Heart right ventricle (tissue), 16 donors: ENCODE results near the gene SLX9. TPM values are rescaled to one million over a fixed set of nuclear protein-coding genes. Genes with fewer than 3 reads are reported as not detected.

Source experiments
- ATAC-seq, 8 donors: fragments of 200-7000 bp; cut with Tn5 transposase; one replicate each; pipeline ENCODE4 v1.9.1; 2020; ENCODE audit warnings: mild to moderate bottlenecking in 8 of 8, moderate library complexity in 8 of 8, moderate number of reproducible peaks in 1 of 8
- DNase-seq, 2 donors: peaks; one replicate each; pipeline ENCODE4 v3.0.0-alpha.2; 2020
- H3K27ac ChIP-seq, 10 donors: fragments of 200-600 bp; sonication (generic) in 2 of 10; one replicate each; pipeline versions ENCODE4 v1.5.0 to v1.8.0; 2020 to 2022; ENCODE audit warnings: mild to moderate bottlenecking in 3 of 10
- H3K27me3 ChIP-seq, 7 donors: fragments of 200-600 bp; one replicate each; pipeline ENCODE4 v1.8.0; 2021 to 2022; ENCODE audit warnings: mild to moderate bottlenecking in 2 of 7
- H3K36me3 ChIP-seq, 9 donors: fragments of 200-600 bp; sonication (generic) in 1 of 9; one replicate each; pipeline versions ENCODE4 v1.5.0 to v1.8.0; 2020 to 2022; ENCODE audit warnings: mild to moderate bottlenecking in 2 of 9
- H3K4me1 ChIP-seq, 9 donors: fragments of 200-600 bp; sonication (generic) in 1 of 9; one replicate each; pipeline versions ENCODE4 v1.5.0 to v1.8.0; 2020 to 2022; ENCODE audit warnings: mild to moderate bottlenecking in 4 of 9
- H3K4me3 ChIP-seq, 10 donors: fragments of 200-600 bp; sonication (generic) in 2 of 10; one replicate each; pipeline versions ENCODE4 v1.5.0 to v1.8.0; 2020 to 2022; ENCODE audit warnings: mild to moderate bottlenecking in 7 of 10, moderate library complexity in 2 of 10
- H3K9me3 ChIP-seq, 11 donors: fragments of 200-600 bp in 10 of 11; sonication (generic) in 2 of 11; one replicate each; pipeline versions ENCODE4 v1.5.0 to v1.8.0; 2013 to 2022; ENCODE audit warnings: mild to moderate bottlenecking in 2 of 11, control low read depth in 1 of 11, moderate library complexity in 1 of 11
- WGBS, 2 donors: extraction: QIAGEN DNeasy Blood & Tissue Kit; methylation state at CpG; one replicate each; pipeline ENCODE4 v1.1.7; 2013; ENCODE audit warnings: inconsistent platforms in 1 of 2; 5-methylcytosine and 5-hydroxymethylcytosine counted together
- intact Hi-C, 10 donors: fragments of 100-400 bp; cut with DNase I; formaldehyde crosslinking; loops; one replicate each; pipeline versions ENCODE4 v1.11.1 to v1.14.2; 2022
- polyA plus RNA-seq, 2 donors: library from polyadenylated mRNA; stranded (reverse); fragments of 200-250 nt; gene quantifications; one replicate each; pipeline ENCODE4 v1.2.3, GENCODE V29; 2013
- total RNA-seq, 10 donors: library from RNA; stranded (reverse); fragmentation: NEBNext Ultra II Directional in 3 of 10; extraction: Animal tissue kit (Norgen Biotek cat#: 25700) in 3 of 10; gene quantifications; one replicate each; pipeline versions ENCODE4 v1.2.1 to v1.2.4, GENCODE V29; 2021 to 2023
- TF ChIP-seq, protein P1 (sequence below), 9 donors: fragments of 200-600 bp; sonication (generic) in 2 of 9; IDR thresholded peaks; one replicate each; pipeline versions ENCODE4 v1.5.0 to v1.8.0; 2021 to 2022; ENCODE audit warnings: antibody characterized with exemption in 9 of 9, mild to moderate bottlenecking in 5 of 9, moderate library complexity in 1 of 9
- donor health status: Arrhythmogenic right ventricular cardiomyopathy.
- donor health status: ischemic (EF 13 %, LVEDD 7.1; RV severe dilation, severe dysfunction).
- donor health status: healthy with polysubstance abuse.
- donor health status: DM: no; HTN: yes; CAD: no.
- donor health status: DM: no; HTN: no; CAD: no.
- donor health status: ischemic (EF 25% LVEDD 6.9; RV normal size, moderate dysfunction).
- donor health status: ischemic (EF 25% LVEDD 5.7; RV mildly dilated, moderate dysfunction).
- donor health status: healthy.
- donor health status: DM: yes; HTN: yes; CAD: no.
- donor health status: Ischemic cardiomyopathy.
- donor health status: ischemic (EF 35%, LVEDD 5.7; RV mildly dilated, moderate dysfunction).
- donor health status: nonischemic (EF 11% LVEDD 7.7; RV severe dilation, severe dysfunction).
- donor health status: DM: yes; HTN: yes; CAD: no.
- donor health status: PGD.
- donor health status: ischemic (EF 29% LVEDD 5.4; RV normal size, mild dysfunction).
- donor health status: nonischemic (EF 23%, LVEDD 6.1; RV moderate dilation, normal function).

Gene SLX9
- total and polyA plus RNA-seq, 12 donors: 42.4 to 83.6 (median 57.3) TPM

DNA sequence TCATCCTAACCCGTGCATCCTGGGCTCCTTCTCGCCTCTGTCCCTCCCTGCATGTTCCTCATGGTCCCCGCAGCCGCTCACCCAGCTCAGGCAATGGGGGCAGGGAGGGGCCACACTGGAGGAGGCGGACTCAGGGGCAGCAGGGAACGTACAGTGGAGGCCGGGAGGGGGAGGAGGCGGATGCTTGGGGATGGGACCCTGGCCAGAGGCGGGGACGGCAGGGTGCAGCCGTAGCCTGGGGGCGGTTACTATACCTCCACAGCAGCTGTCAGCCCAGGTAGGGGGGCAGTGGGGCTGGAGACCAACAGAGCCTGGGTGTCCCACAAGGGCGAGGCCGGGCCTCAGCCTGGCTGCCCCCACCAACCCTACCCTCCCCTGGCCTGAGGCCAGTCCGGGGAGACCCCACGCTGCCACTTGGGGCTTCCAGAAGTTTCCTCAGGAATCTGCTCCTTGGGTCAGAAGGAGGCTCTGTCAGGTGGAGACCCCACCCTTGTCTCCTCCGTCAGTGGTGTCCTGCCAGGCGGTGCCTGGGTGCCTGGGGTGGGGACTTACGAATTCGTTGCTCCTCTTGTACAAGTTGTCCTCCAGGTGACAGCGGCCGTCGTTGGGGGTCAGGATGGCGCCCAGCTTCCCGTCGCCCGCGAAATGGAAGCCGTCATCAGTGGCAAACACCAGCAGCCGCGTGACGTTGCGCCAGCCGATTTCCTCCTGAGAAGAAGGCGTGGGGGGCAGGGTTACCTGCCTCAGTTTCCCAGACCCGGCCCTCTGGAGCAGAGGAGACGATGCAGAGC lies 39.9 kb upstream of the SLX9 start:
- peaks cover 0 to 19% (median 3%) of the 10 kb centered on the region in 7 donors for H3K27me3 ChIP-seq
- H3K27ac ChIP-seq: no peak overlapping the region
- H3K4me1 ChIP-seq: peaks cover 0 to 17% (median 0%) of the 10 kb centered on the region in 9 donors
- WGBS, 2 donors: 82 to 85% methylated on average over 37 of the region's 37 CpGs
- intact Hi-C loops: loop anchor here in 1 of 10 donors (5.0 kb wide), 1 partner anchor 37 kb away; no protein-coding TSS in a partner anchor
- H3K4me3 ChIP-seq: no peak overlapping the region
- no peak for ATAC-seq
- peaks cover 0 to 95% (median 0%) of the 10 kb centered on the region in 9 donors for H3K36me3 ChIP-seq
- DNase-seq: no peak
- TF ChIP-seq, protein P1, sequence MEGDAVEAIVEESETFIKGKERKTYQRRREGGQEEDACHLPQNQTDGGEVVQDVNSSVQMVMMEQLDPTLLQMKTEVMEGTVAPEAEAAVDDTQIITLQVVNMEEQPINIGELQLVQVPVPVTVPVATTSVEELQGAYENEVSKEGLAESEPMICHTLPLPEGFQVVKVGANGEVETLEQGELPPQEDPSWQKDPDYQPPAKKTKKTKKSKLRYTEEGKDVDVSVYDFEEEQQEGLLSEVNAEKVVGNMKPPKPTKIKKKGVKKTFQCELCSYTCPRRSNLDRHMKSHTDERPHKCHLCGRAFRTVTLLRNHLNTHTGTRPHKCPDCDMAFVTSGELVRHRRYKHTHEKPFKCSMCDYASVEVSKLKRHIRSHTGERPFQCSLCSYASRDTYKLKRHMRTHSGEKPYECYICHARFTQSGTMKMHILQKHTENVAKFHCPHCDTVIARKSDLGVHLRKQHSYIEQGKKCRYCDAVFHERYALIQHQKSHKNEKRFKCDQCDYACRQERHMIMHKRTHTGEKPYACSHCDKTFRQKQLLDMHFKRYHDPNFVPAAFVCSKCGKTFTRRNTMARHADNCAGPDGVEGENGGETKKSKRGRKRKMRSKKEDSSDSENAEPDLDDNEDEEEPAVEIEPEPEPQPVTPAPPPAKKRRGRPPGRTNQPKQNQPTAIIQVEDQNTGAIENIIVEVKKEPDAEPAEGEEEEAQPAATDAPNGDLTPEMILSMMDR (IDR thresholded peaks at IDR 0.05): no peak
- H3K9me3 ChIP-seq: no peaks in the 10 kb centered on the region

DNA sequence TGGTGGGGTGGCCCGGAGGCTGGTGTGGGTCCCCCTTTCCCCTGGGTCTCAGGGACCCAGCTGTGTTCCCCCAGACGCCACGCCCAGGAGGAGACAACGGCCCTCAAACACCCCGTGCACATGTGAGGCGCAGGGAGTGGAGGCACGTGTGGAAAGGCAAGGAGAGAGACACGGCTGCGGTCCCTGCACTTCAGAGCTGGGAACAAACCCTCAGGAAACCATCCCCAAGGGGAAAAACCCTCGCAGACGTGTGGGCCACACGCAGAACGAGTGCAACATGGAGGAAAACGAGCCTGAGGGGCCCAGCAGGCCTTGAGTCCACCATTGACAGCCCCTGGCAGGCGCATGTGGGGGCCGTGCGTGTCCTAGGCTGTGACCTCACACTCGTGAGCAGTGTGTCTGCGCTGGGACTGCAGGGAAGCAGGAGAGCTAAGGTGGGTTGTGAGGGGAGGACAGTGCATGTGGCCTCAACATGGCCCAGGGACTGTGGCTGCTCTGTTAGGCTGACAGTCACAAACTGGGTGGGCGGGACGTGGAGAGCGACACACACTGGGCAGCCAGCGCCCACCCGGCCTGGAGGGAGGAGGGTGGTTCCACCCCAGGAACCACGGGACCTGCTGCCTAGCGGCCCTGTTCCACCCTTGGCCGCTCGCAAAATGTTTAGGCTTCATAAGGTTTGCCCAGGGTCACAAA lies 39.1 kb upstream of the SLX9 start:
- DNase-seq (no peak), ATAC-seq (no peak)
- 83 to 89% methylated on average over 28 of the region's 28 CpGs for WGBS, 2 donors
- H3K9me3 ChIP-seq: no peaks in the 10 kb centered on the region
- peaks cover 0 to 92% (median 0%) of the 10 kb centered on the region in 9 donors for H3K36me3 ChIP-seq
- H3K27ac ChIP-seq: no peak overlapping the region
- peaks cover 0 to 24% (median 0%) of the 10 kb centered on the region in 9 donors for H3K4me1 ChIP-seq
- intact Hi-C loops: no loop called here
- H3K4me3 ChIP-seq: no peak overlapping the region
- peaks cover 0 to 26% (median 3%) of the 10 kb centered on the region in 7 donors for H3K27me3 ChIP-seq
- TF ChIP-seq, protein P1 (IDR thresholded peaks at IDR 0.05): no peak

DNA sequence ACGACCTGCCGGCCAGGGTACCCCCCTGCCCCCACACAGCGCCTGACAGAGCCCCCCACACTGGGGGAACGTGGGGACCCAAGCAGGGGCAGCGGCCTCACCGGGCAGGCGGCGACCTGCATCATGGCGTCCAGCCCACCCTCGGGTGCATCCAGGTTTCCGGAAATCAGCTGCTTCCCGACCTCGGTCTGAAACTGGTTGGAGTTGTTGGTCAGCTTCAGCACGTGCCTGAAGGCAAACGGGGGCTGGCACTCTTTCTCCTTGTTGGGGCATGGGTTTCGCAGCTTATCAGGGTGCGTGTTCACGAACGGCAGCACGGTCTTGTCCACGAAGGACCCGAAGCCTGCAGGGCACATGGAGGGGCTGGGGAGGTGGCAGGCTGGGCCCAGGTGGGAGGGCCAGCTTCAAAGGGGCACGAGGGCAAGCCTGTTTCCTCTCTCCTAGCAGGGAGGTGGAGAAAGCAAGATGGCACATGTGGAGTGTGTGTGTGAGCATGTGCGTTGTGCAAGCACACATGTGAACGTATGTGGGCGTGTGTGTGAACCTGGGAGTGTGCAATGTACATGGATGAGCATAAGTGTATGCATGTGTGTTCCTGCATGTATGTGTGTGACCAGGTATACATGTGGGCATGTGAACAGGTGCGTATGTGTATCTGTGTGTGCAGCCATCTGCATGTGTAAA lies 38.3 kb upstream of the SLX9 start:
- no peaks in the 10 kb centered on the region for H3K9me3 ChIP-seq
- no peak overlapping the region for H3K27ac ChIP-seq
- DNase-seq: no peak
- H3K4me3 ChIP-seq: no peak overlapping the region
- peaks cover 0 to 90% (median 0%) of the 10 kb centered on the region in 9 donors for H3K36me3 ChIP-seq
- H3K4me1 ChIP-seq: peaks cover 0 to 26% (median 0%) of the 10 kb centered on the region in 9 donors
- H3K27me3 ChIP-seq: peaks cover 0 to 27% (median 3%) of the 10 kb centered on the region in 7 donors
- TF ChIP-seq, protein P1 (IDR thresholded peaks at IDR 0.05): no peak
- 79 to 85% methylated on average over 27 of the region's 27 CpGs for WGBS, 2 donors
- no peak for ATAC-seq
- intact Hi-C loops: no loop called here
